T-helper 2 cell (primary cell): ENCODE results near the gene CCDC178.

Source experiments
- DNase-seq, 5 experiments: peaks; one replicate each; pipeline versions ENCODE4 v3.0.0 to v3.0.0-alpha.2; 2012 to 2022

The CCDC178 gene

GRCh38 chr18:33115917-33116316 lies 324.6 kb downstream of the CCDC178 start:
- DNase-seq: no peak

DNA sequence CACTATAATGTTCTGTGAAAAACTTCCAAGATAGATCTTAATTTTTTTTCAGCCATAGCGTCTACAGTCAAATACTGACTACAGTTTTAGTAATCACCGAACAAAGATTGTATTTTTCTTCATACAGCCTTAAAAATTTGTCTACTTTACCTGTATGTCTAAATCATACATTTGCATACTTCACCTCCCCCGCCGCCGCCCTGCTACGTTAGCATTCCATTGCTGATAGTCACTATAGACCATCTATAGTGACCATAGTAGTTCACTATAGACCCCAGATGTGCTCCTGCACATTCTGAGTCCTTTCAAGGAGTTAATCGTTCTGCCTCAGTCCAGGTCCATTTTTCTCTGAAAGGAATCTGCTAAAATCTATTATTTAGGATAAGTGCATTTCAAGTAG lies 325.0 kb downstream of the CCDC178 start:
- no peak for DNase-seq

DNA sequence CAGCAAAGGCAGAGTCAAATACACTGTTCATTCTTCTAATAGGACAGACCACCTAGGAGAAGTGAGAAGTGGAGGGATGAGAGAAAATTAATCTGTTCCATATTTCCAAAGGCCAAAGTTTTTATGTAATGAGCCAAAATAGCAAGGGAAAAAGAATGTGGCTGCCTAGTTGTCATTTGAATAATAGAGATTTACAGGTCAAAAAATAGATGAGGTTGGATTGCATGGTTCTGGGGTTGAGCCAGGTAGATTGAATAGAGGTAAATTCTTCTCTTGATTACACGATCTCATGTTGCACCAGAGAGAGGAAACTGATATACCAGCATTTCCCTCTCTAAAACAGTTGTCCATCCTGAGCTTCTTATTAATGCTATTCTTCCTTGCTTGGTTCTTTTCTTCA lies 325.8 kb downstream of the CCDC178 start:
- no peak for DNase-seq

DNA sequence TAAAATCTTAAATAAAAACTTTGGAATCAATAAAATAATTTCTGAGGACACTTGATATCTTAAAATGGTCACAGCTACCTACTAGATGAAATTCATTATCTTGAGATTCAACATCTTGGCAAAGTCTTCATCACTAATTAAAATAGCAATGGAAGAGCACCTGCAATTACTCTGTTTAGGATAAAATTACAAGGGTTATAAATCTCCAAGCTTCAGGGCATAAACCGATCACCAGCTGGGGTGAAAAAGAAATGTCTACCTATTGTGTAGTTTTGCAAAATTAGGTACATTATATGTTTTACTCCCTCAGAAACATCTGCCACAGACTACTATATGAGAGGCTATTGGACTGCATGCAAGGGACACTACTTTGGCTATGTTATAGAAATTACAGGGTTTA lies 327.1 kb downstream of the CCDC178 start:
- DNase-seq: no peak

DNA sequence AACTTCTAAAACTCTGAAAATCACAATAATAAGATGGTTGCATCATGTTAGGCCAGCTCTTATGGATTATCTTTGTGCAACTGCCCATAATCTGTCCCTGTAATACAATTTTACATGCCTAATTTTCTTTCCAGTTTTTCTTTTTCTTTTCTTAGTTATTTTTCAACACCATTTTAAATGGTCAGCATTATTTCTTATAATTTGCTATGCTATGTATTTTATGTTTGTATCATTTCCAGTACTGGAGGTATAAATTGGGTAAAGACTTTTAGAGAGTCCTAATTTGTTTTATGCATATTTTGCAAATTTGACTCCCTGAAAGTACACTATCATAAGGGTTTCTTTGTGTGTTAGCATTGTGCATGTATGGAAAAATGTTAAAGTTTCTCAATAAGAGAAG lies 333.0 kb downstream of the CCDC178 start:
- DNase-seq: no peak

DNA sequence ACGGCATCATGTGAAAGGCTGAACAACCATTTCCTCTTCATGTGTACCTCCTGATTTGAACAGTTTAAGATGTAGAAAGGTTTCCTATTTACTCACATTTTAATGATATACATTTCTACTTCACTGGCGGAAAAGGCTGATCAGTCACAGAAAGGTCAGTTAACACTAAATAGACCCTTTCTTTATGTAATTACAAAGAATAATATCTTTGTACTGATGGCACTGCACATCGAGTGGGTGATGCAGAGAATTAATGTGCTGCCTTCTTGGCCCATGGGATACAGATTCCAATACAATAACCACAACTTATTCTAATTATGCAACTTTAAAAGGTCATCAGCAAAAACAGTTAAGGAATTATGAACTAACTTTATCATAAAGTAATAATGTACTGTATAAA lies 339.2 kb downstream of the CCDC178 start:
- DNase-seq: no peak

- no peak for DNase-seq
Measured at GRCh38 chr18:33099626-33100025, 340.9 kb downstream of the CCDC178 start.

GRCh38 chr18:33097126-33097525 lies 343.4 kb downstream of the CCDC178 start:
- no peak for DNase-seq

- DNase-seq: no peak
Measured at GRCh38 chr18:33090461-33090860, 350.1 kb downstream of the CCDC178 start.

GRCh38 chr18:33076601-33077000 lies 363.9 kb downstream of the CCDC178 start:
- DNase-seq: no peak

- DNase-seq: no peak
Measured at GRCh38 chr18:33074125-33074524, 366.4 kb downstream of the CCDC178 start.

DNA sequence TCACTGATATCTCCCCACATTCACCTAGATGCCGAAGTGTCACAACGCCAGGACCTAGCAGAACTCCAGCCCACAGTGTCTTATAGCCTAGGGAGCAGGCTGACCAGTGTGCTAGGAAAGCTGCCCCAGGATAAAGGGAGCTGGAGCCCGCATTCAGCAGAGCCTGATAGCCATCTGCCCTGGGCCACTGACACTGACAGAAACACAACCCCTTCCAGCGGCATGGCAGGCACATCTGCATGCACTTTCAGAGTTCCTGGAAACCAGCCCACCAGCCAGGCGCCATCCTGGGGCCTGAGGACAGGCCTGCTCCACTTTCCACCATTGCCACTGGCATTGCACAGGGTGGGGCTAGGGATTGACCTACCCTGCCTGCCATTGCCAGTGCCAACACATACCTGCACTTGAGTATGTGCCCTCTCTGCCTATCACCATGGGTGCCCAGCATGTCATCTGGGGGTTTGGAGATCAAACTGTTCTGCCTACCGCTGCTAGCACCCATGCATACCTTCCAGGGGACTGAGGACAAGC lies 377.6 kb downstream of the CCDC178 start:
- no peak for DNase-seq

GRCh38 chr18:33052886-33053285 lies 387.6 kb downstream of the CCDC178 start:
- no peak for DNase-seq

GRCh38 chr18:33051407-33051806 lies 389.1 kb downstream of the CCDC178 start:
- DNase-seq: no peak

DNA sequence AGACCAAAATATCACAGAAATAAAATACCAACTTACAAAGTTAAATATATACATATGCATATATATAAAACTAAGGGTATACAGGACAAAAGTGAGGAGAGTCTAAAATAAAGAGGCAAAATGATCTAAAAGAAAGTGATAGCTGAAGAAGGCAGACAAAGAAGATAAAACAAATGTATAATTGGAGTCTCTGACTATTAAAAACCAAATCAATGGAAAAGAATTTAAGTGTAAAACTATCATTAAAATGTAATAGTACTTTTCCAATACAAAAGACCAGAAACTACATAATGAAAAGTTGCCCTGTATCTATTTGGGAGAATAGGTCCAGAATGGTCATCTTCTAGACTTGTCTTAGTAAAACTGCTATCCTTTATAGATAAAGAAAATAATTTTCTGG lies 400.3 kb downstream of the CCDC178 start:
- no peak for DNase-seq

- DNase-seq: no peak
Measured at GRCh38 chr18:33034945-33035344, 405.6 kb downstream of the CCDC178 start.

DNA sequence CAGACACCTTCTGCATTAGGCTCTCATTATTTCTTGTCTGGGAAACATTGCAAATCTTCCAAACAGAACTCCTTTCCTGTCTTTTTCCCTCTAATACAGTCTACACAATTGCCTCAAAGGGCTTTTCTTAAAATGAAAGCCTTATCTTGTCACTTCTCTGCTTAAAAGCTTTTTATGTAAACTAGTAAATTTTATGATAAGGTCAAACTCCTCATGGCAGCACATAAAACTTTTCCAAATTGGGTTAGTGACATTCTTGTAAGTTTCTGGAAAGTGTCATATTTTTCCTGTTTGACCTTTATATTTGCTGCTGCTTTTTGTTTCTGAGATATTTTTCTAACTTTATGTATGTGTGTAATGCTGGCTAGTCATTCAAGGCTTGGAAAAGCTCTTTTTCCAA lies 406.3 kb downstream of the CCDC178 start:
- DNase-seq: no peak

GRCh38 chr18:33022370-33022769 lies 418.2 kb downstream of the CCDC178 start:
- DNase-seq: no peak

DNA sequence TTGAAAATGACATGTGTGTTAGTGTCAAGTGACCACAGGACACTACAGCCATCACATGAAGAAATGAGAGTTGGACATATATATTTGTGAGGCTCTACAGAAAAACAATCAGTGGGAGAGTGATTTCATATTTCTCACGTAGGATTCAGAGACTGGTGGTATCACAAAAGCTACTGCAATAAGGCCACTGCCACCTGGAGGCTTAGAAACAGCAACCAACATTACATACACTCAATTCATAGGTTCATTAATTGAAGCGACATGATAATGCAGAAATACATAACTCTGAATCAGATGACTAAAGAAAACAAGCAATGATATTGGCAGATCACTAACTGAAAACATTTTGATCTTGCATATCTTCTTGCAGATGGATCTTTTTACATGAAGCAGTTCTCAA lies 419.6 kb downstream of the CCDC178 start:
- DNase-seq: no peak

DNA sequence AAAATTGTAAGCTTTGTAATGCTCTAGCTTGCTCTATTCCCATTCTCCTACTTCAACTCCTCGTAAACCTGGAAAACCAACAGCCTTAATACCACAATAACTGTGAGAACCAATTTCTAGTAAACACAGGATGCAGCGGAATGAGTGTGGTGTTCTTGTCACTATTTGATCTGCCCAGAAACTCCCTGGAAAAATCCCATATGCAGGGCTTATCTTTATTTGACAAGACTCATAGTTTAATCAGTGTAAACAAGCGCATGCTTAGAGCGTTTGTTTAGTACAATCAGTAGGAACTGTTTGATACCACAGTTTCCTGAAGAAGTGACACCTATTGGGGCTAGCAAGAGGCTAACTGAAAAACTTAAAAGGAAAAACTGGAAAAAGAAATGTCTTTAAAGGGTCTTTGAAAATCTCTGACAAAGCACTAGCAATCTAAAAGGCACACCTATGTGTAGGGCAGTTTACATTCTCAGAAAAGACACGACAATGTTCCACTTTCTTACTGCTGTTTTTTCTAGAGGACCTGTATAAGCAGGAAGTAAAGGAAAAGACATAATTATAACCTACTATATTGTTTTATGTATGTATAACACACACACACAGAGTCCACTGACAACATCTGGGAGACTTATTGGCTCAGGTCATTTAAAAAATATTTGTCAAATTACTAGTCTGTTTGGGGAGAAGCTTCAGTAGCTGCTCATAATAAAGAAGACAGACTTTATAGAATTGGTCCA lies 426.3 kb downstream of the CCDC178 start:
- DNase-seq: no peak

GRCh38 chr18:33010149-33010548 lies 430.4 kb downstream of the CCDC178 start:
- no peak for DNase-seq

- no peak for DNase-seq
Measured at GRCh38 chr18:32998921-32999320, 441.6 kb downstream of the CCDC178 start.

GRCh38 chr18:32998285-32998684 lies 442.2 kb downstream of the CCDC178 start:
- no peak for DNase-seq

GRCh38 chr18:32983721-32984120 lies 456.8 kb downstream of the CCDC178 start:
- no peak for DNase-seq

GRCh38 chr18:32980896-32981295 lies 459.6 kb downstream of the CCDC178 start:
- DNase-seq: no peak
